Loucy (cell line): ENCODE measurements around the gene NLGN4Y.

Experiments used
- H2AFZ ChIP-seq: fragments of 200-600 bp; sonication (generic); 2 replicates; pipeline ENCODE4 v1.6.0; 2016; ENCODE audit warnings: antibody characterized with exemption, mild to moderate bottlenecking, low read length, moderate library complexity
- H3F3A ChIP-seq: fragments of 200-600 bp; 2 replicates; pipeline ENCODE4 v1.6.0; 2016; ENCODE audit warnings: antibody characterized with exemption, low read depth, mild to moderate bottlenecking
- H3K27me3 ChIP-seq: fragments of 200-600 bp; sonication (generic); 2 replicates; pipeline ENCODE4 v1.6.1; 2014; ENCODE audit warnings: low read length, mild to moderate bottlenecking; ENCODE audit not compliant: insufficient read depth, poor library complexity, severe bottlenecking
- H3K36me3 ChIP-seq: fragments of 200-600 bp; sonication (generic); 2 replicates; pipeline ENCODE4 v1.6.1; 2016; ENCODE audit warnings: low read length; ENCODE audit not compliant: insufficient read depth
- H3K4me1 ChIP-seq: fragments of 200-600 bp; sonication (generic); 2 replicates; pipeline ENCODE4 v1.5.1; 2014; ENCODE audit warnings: low read length, mild to moderate bottlenecking; ENCODE audit not compliant: insufficient read depth, poor library complexity, severe bottlenecking
- H3K4me2 ChIP-seq: fragments of 200-600 bp; sonication (generic); 2 replicates; pipeline ENCODE4 v1.6.0; 2014; ENCODE audit warnings: antibody characterized with exemption, low read length, low read depth, mild to moderate bottlenecking; ENCODE audit not compliant: poor library complexity, severe bottlenecking
- H3K4me3 ChIP-seq: fragments of 200-600 bp; sonication (generic); 2 replicates; pipeline ENCODE4 v1.5.1; 2014; ENCODE audit warnings: low read length, mild to moderate bottlenecking, mixed read lengths; ENCODE audit not compliant: poor library complexity, severe bottlenecking
- H3K79me2 ChIP-seq: fragments of 200-600 bp; sonication (generic); 2 replicates; pipeline ENCODE4 v1.6.1; 2014; ENCODE audit warnings: low read length; ENCODE audit not compliant: insufficient read depth
- H3K9ac ChIP-seq: fragments of 200-600 bp; sonication (generic); 2 replicates; pipeline ENCODE4 v1.6.0; 2014; ENCODE audit warnings: mild to moderate bottlenecking, low read depth, low read length, moderate library complexity; ENCODE audit not compliant: poor library complexity, severe bottlenecking
- H3K9me2 ChIP-seq: fragments of 200-600 bp; sonication (generic); replicated peaks from 2 replicates; pipeline ENCODE4 v1.6.1; 2016; ENCODE audit warnings: low read depth, low read length, mixed read lengths
- H3K9me3 ChIP-seq: fragments of 200-600 bp; sonication (generic); 2 replicates; pipeline ENCODE4 v1.6.1; 2014; ENCODE audit warnings: mild to moderate bottlenecking, antibody characterized with exemption, low read length, low read depth; ENCODE audit not compliant: insufficient read depth
- H4K20me1 ChIP-seq: fragments of 200-600 bp; sonication (generic); 2 replicates; pipeline ENCODE4 v1.6.0; 2014; ENCODE audit warnings: antibody characterized with exemption, low read length, mild to moderate bottlenecking; ENCODE audit not compliant: insufficient read depth, poor library complexity, severe bottlenecking
- CTCF ChIP-seq: fragments of 200-600 bp; sonication (generic); conservative IDR thresholded peaks from 2 replicates; pipeline ENCODE4 v1.5.1; 2014; ENCODE audit warnings: mild to moderate bottlenecking, antibody characterized with exemption, low read length
- EZH2phosphoT487 ChIP-seq: fragments of 200-600 bp; IDR thresholded peaks from 2 replicates; pipeline ENCODE4 v1.6.1; 2018; ENCODE audit warnings: antibody characterized with exemption, mild to moderate bottlenecking, moderate library complexity, borderline replicate concordance

NLGN4Y gene

GRCh38 chrY:14798010-14798409 lies 273.7 kb downstream of the NLGN4Y start:
- no peaks in the 10 kb centered on the region for H3K9me2 ChIP-seq
- no peaks in the 10 kb centered on the region for H3K36me3 ChIP-seq
- no peaks in the 10 kb centered on the region for H3K27me3 ChIP-seq
- no peak overlapping the region for H3K9ac ChIP-seq
- H2AFZ ChIP-seq: no peak overlapping the region
- no peaks in the 10 kb centered on the region for H3K79me2 ChIP-seq
- TF ChIP-seq CTCF (no peak), EZH2phosphoT487 (no peak)
- no peaks in the 10 kb centered on the region for H3K9me3 ChIP-seq
- no peaks in the 10 kb centered on the region for H4K20me1 ChIP-seq
- H3F3A ChIP-seq: no peaks in the 10 kb centered on the region
- H3K4me2 ChIP-seq: no peak overlapping the region
- H3K4me3 ChIP-seq: no peak overlapping the region
- no peaks in the 10 kb centered on the region for H3K4me1 ChIP-seq

GRCh38 chrY:14801096-14801495 lies 276.8 kb downstream of the NLGN4Y start:
- no peaks in the 10 kb centered on the region for H3K9me3 ChIP-seq
- no peak overlapping the region for H3K9ac ChIP-seq
- no peak overlapping the region for H3K4me2 ChIP-seq
- no peaks in the 10 kb centered on the region for H3K36me3 ChIP-seq
- H3K4me1 ChIP-seq: no peaks in the 10 kb centered on the region
- H3K4me3 ChIP-seq: no peak overlapping the region
- no peaks in the 10 kb centered on the region for H4K20me1 ChIP-seq
- no peaks in the 10 kb centered on the region for H3K9me2 ChIP-seq
- no peaks in the 10 kb centered on the region for H3F3A ChIP-seq
- H3K79me2 ChIP-seq: no peaks in the 10 kb centered on the region
- no peaks in the 10 kb centered on the region for H3K27me3 ChIP-seq
- no peak for TF ChIP-seq EZH2phosphoT487
- no peak for TF ChIP-seq CTCF
- no peak overlapping the region for H2AFZ ChIP-seq

- Histone ChIP-seq H3K4me1 (no peaks in the 10 kb centered on the region), H3K4me3 (no peak overlapping the region), H3K4me2 (no peak overlapping the region), H4K20me1 (no peaks in the 10 kb centered on the region), H3K9ac (no peak overlapping the region), H2AFZ (no peak overlapping the region), H3K9me2 (no peaks in the 10 kb centered on the region), H3K27me3 (no peaks in the 10 kb centered on the region), H3K9me3 (no peaks in the 10 kb centered on the region), H3K36me3 (no peaks in the 10 kb centered on the region), H3F3A (no peaks in the 10 kb centered on the region), H3K79me2 (no peaks in the 10 kb centered on the region)
- TF ChIP-seq CTCF (no peak), EZH2phosphoT487 (no peak)
Observed at GRCh38 chrY:14802125-14802524, 277.8 kb downstream of the NLGN4Y start.
